ENCODE results near the gene KIN.

DNA sequence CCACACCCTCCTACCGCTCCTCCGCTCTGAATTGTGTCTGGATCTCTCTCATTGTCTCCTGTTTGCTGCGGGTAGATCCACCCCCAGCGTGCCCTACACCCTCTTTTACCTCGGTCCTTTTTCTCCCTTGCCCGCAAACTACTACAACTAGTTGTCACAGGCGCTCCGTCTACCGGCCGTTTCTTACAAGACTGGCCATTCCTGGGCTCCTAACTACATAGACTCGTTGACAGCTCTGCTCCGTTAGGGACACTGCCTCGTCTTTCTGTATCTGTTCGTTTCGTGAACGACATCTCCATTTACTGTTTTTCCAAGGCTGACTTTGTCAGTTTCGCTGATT, 31.3 kb upstream of the KIN start:
- TF ChIP-seq, protein P1, sequence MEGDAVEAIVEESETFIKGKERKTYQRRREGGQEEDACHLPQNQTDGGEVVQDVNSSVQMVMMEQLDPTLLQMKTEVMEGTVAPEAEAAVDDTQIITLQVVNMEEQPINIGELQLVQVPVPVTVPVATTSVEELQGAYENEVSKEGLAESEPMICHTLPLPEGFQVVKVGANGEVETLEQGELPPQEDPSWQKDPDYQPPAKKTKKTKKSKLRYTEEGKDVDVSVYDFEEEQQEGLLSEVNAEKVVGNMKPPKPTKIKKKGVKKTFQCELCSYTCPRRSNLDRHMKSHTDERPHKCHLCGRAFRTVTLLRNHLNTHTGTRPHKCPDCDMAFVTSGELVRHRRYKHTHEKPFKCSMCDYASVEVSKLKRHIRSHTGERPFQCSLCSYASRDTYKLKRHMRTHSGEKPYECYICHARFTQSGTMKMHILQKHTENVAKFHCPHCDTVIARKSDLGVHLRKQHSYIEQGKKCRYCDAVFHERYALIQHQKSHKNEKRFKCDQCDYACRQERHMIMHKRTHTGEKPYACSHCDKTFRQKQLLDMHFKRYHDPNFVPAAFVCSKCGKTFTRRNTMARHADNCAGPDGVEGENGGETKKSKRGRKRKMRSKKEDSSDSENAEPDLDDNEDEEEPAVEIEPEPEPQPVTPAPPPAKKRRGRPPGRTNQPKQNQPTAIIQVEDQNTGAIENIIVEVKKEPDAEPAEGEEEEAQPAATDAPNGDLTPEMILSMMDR (IDR thresholded peaks at IDR 0.05; ENCODE audit: low read depth, low read length): peak; percentile 32
- TF ChIP-seq EZH2phosphoT487 (IDR thresholded peaks at IDR 0.05; ENCODE audit: low read depth): no peak
